ENCODE measurements around the gene OR9A2. TPM values are rescaled to one million over a fixed set of nuclear protein-coding genes. Genes with fewer than 3 reads are reported as not detected.

OR9A2 gene
- total RNA-seq, 2 donors from 2014 or later: not detected

DNA sequence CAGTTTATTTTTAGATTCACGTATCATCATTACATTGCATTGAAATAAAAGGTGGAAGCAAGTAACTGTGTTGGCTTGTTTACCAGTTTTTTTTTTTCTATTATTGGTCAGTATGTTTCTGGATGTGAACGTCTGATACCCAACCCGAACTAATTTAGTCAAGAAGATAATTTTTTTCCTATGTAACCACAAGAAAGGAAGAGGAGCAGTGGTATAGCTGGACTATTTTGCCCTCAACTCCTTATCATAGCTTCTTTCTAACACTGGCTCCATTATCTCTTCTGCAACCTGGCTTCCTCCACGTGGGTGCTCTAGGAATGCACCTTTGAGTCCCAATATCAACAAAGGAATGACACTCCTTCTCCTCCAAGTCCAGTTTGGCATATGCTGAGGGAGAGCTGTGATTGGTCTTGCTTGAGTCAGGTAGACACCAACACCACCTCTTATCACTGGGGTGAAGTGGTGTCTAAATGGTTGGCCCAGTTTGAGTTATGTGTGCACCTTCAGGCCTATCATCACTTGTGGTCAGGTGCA lies 29.4 kb downstream of the OR9A2 start:
- no peak for DNase-seq
- Mint-ChIP-seq H3K4me3 (no peak overlapping the region), H3K27ac (no peak overlapping the region), H3K36me3 (ENCODE audit: low read depth) (no peaks in the 10 kb centered on the region), H3K27me3 (ENCODE audit: insufficient read depth) (peaks cover 3% of the 10 kb centered on the region), H3K9me3 (peaks cover 11% of the 10 kb centered on the region), H3K4me1 (peaks cover 4% of the 10 kb centered on the region)
- no peaks in the 10 kb centered on the region for H3K4me1 ChIP-seq (ENCODE audit: control insufficient read depth, insufficient read depth, low read length)
- WGBS, 2 experiments (ENCODE audit: insufficient coverage in 1 of 2, insufficient read length in 1 of 2): 75 to 93% methylated on average over 3 to 4 of the region's 4 CpGs
- H3K4me3 ChIP-seq (ENCODE audit: low read length): no peak overlapping the region
- H3K9me3 ChIP-seq (ENCODE audit: control insufficient read depth, low read length): no peaks in the 10 kb centered on the region
- TF ChIP-seq, protein P1, sequence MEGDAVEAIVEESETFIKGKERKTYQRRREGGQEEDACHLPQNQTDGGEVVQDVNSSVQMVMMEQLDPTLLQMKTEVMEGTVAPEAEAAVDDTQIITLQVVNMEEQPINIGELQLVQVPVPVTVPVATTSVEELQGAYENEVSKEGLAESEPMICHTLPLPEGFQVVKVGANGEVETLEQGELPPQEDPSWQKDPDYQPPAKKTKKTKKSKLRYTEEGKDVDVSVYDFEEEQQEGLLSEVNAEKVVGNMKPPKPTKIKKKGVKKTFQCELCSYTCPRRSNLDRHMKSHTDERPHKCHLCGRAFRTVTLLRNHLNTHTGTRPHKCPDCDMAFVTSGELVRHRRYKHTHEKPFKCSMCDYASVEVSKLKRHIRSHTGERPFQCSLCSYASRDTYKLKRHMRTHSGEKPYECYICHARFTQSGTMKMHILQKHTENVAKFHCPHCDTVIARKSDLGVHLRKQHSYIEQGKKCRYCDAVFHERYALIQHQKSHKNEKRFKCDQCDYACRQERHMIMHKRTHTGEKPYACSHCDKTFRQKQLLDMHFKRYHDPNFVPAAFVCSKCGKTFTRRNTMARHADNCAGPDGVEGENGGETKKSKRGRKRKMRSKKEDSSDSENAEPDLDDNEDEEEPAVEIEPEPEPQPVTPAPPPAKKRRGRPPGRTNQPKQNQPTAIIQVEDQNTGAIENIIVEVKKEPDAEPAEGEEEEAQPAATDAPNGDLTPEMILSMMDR (conservative IDR thresholded peaks at IDR 0.05): no peak
- no peaks in the 10 kb centered on the region for H3K36me3 ChIP-seq (ENCODE audit: control insufficient read depth, insufficient read depth, low read length)
- no peak overlapping the region for H3K9ac ChIP-seq (ENCODE audit: extremely low read depth, low read length, poor library complexity, severe bottlenecking)
- no peak overlapping the region for H3K27ac ChIP-seq (ENCODE audit: low read depth, low read length)
- H3K27me3 ChIP-seq (ENCODE audit: control insufficient read depth, insufficient read depth, low read length, poor library complexity, severe bottlenecking): no peaks in the 10 kb centered on the region

DNA sequence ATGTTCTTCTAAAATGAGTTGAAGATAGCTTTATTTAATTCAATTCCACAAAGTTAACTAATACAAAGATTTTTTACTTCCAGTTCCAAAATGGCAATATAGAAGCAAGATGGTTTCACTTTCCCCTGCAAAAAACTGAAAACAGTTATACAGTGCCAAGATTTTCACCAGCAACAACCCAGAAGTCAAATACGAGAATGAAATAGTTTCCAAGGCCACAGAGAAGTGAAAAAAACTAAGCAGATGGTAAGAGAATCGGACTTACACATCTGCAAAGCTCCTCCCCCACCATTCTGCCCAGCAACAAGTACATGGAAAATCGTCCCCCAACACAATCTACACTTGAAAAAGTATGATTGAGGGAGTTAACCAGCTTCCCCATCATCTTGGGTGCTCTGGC lies 34.5 kb downstream of the OR9A2 start:
- H3K9me3 ChIP-seq (ENCODE audit: control insufficient read depth, low read length): no peaks in the 10 kb centered on the region

DNA sequence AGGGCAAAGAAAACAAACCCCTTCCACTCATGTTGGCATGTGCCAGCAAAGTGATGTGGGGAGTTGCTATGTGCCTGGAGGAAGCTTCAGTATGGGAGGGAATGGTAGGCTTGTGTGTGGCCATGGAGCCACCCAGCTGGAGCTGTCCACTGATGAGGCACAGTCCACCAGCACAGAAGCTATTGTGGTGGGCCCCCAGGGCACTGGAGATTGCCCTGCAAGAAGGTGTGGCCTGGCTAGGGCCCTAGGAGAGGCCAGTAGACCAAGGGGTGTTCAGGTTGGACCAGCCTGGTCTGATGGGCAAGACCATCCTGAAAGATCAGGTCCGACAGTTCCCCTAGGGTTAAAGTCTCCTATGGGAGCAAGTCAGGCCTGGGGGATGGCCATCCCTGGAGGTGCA lies 42.6 kb downstream of the OR9A2 start:
- Mint-ChIP-seq H3K27me3 (ENCODE audit: insufficient read depth) (peaks cover 11% of the 10 kb centered on the region), H3K4me1 (no peaks in the 10 kb centered on the region), H3K9me3 (peaks cover 5% of the 10 kb centered on the region), H3K27ac (no peak overlapping the region), H3K4me3 (no peak overlapping the region), H3K36me3 (ENCODE audit: low read depth) (no peaks in the 10 kb centered on the region)
- no peak for DNase-seq
- TF ChIP-seq, protein P1 (conservative IDR thresholded peaks at IDR 0.05): no peak
- WGBS, 2 experiments (ENCODE audit: insufficient coverage in 1 of 2, insufficient read length in 1 of 2): 100% methylated on average over 1 of the region's 1 CpG; no CpG with 5 or more reads in 1 of the 2 experiments
- no peak overlapping the region for H3K4me3 ChIP-seq (ENCODE audit: low read length)
- H3K9ac ChIP-seq (ENCODE audit: extremely low read depth, low read length, poor library complexity, severe bottlenecking): no peak overlapping the region
- H3K27me3 ChIP-seq (ENCODE audit: control insufficient read depth, insufficient read depth, low read length, poor library complexity, severe bottlenecking): no peaks in the 10 kb centered on the region
- H3K36me3 ChIP-seq (ENCODE audit: control insufficient read depth, insufficient read depth, low read length): no peaks in the 10 kb centered on the region
- no peak overlapping the region for H3K27ac ChIP-seq (ENCODE audit: low read depth, low read length)
- H3K9me3 ChIP-seq (ENCODE audit: control insufficient read depth, low read length): peaks cover 6% of the 10 kb centered on the region
- H3K4me1 ChIP-seq (ENCODE audit: control insufficient read depth, insufficient read depth, low read length): no peaks in the 10 kb centered on the region

More for the DNA sequence above, 34.5 kb downstream of the OR9A2 start:
- TF ChIP-seq, protein P1 (conservative IDR thresholded peaks at IDR 0.05): no peak
- no peaks in the 10 kb centered on the region for H3K4me1 Mint-ChIP-seq
- no peaks in the 10 kb centered on the region for H3K36me3 Mint-ChIP-seq (ENCODE audit: low read depth)
- H3K4me3 ChIP-seq (ENCODE audit: low read length): no peak overlapping the region
- H3K4me1 ChIP-seq (ENCODE audit: control insufficient read depth, insufficient read depth, low read length): no peaks in the 10 kb centered on the region
- no peak for DNase-seq
- no peaks in the 10 kb centered on the region for H3K36me3 ChIP-seq (ENCODE audit: control insufficient read depth, insufficient read depth, low read length)
- no peak overlapping the region for H3K9ac ChIP-seq (ENCODE audit: extremely low read depth, low read length, poor library complexity, severe bottlenecking)
- H3K27ac Mint-ChIP-seq: no peak overlapping the region
- no peaks in the 10 kb centered on the region for H3K27me3 ChIP-seq (ENCODE audit: control insufficient read depth, insufficient read depth, low read length, poor library complexity, severe bottlenecking)
- H3K27ac ChIP-seq (ENCODE audit: low read depth, low read length): no peak overlapping the region
- H3K4me3 Mint-ChIP-seq: no peak overlapping the region
- WGBS, 2 experiments (ENCODE audit: insufficient coverage in 1 of 2, insufficient read length in 1 of 2): 91% methylated on average over 3 of the region's 3 CpGs; no CpG with 5 or more reads in 1 of the 2 experiments
- H3K9me3 Mint-ChIP-seq: peaks cover 11% of the 10 kb centered on the region
- peaks cover 3% of the 10 kb centered on the region for H3K27me3 Mint-ChIP-seq (ENCODE audit: insufficient read depth)

Data from endodermal cell (in vitro differentiated cells).